Smooth muscle cell (in vitro differentiated cells): ENCODE measurements around the gene INTS11. TPM values are rescaled to one million over a fixed set of nuclear protein-coding genes. Genes with fewer than 3 reads are reported as not detected.

Source experiments
- DNase-seq: peaks from one replicate; lab custom pipeline; 2025; ENCODE audit not compliant: unreplicated experiment; lab: John Stamatoyannopoulos, UW
- H2AFZ ChIP-seq: fragments of 200-600 bp; sonication (generic); 2 replicates; pipeline ENCODE4 v1.6.0; 2016; ENCODE audit warnings: antibody characterized with exemption, low read depth, mild to moderate bottlenecking
- H3F3A ChIP-seq: fragments of 200-600 bp; sonication (generic); 2 replicates; pipeline ENCODE4 v1.6.0; 2017; ENCODE audit warnings: antibody characterized with exemption, low read depth
- H3K27ac ChIP-seq: fragments of 200-600 bp; sonication (generic); 2 replicates; pipeline ENCODE4 v1.5.1; 2016; ENCODE audit warnings: low read depth, mild to moderate bottlenecking
- H3K27me3 ChIP-seq: fragments of 200-600 bp; sonication (generic); 2 replicates; pipeline ENCODE4 v1.6.1; 2016; ENCODE audit warnings: low read depth, mild to moderate bottlenecking
- H3K36me3 ChIP-seq: fragments of 200-600 bp; sonication (generic); 2 replicates; pipeline ENCODE4 v1.5.1; 2016; ENCODE audit warnings: low read depth
- H3K4me1 ChIP-seq: fragments of 200-600 bp; sonication (generic); 2 replicates; pipeline ENCODE4 v1.5.1; 2016; ENCODE audit warnings: low read depth
- H3K4me2 ChIP-seq: fragments of 200-600 bp; sonication (generic); 2 replicates; pipeline ENCODE4 v1.6.0; 2016; ENCODE audit warnings: mild to moderate bottlenecking
- H3K4me3 ChIP-seq: fragments of 200-600 bp; sonication (generic); 2 replicates; pipeline ENCODE4 v1.5.1; 2016; ENCODE audit warnings: mild to moderate bottlenecking
- H3K79me2 ChIP-seq: fragments of 200-600 bp; sonication (generic); 2 replicates; pipeline ENCODE4 v1.6.0; 2016; ENCODE audit warnings: low read depth, mild to moderate bottlenecking
- H3K9ac ChIP-seq: fragments of 200-600 bp; sonication (generic); 2 replicates; pipeline ENCODE4 v1.6.0; 2016; ENCODE audit warnings: low read depth
- H3K9me3 ChIP-seq: fragments of 200-600 bp; sonication (generic); replicated peaks from 2 replicates; pipeline ENCODE4 v1.5.1; 2016; ENCODE audit warnings: low read depth
- H4K20me1 ChIP-seq: fragments of 200-600 bp; sonication (generic); 2 replicates; pipeline ENCODE4 v1.6.0; 2016; ENCODE audit warnings: low read depth
- WGBS: methylation state at CpG from one replicate; pipeline ENCODE4 v1.1.7; 2016; ENCODE audit warnings: low lambda C conversion rate; 5-methylcytosine and 5-hydroxymethylcytosine counted together
- polyA plus RNA-seq: library from polyadenylated mRNA; unstranded; fragments of >200 nt; fragmentation: Nextera tagmentation; extraction: Ambion mirVana; gene quantifications from 2 replicates; pipeline ENCODE4 v1.2.1, GENCODE V29; 2016
- total RNA-seq: library from RNA; depleted of rRNA; stranded (reverse); fragments of >200 nt; gene quantifications from 2 replicates; pipeline ENCODE4 v1.2.3, GENCODE V29; 2014
- TF ChIP-seq, protein P1 (sequence below): fragments of 200-600 bp; sonication (generic); IDR thresholded peaks from 2 replicates; pipeline ENCODE4 v1.5.1; 2017; ENCODE audit warnings: borderline replicate concordance, mild to moderate bottlenecking, antibody characterized with exemption; ENCODE audit not compliant: insufficient read depth, poor library complexity, severe bottlenecking

Gene INTS11
- total and polyA plus RNA-seq, 2 experiments from 2014 or later: 48.5 to 63.1 TPM

DNA sequence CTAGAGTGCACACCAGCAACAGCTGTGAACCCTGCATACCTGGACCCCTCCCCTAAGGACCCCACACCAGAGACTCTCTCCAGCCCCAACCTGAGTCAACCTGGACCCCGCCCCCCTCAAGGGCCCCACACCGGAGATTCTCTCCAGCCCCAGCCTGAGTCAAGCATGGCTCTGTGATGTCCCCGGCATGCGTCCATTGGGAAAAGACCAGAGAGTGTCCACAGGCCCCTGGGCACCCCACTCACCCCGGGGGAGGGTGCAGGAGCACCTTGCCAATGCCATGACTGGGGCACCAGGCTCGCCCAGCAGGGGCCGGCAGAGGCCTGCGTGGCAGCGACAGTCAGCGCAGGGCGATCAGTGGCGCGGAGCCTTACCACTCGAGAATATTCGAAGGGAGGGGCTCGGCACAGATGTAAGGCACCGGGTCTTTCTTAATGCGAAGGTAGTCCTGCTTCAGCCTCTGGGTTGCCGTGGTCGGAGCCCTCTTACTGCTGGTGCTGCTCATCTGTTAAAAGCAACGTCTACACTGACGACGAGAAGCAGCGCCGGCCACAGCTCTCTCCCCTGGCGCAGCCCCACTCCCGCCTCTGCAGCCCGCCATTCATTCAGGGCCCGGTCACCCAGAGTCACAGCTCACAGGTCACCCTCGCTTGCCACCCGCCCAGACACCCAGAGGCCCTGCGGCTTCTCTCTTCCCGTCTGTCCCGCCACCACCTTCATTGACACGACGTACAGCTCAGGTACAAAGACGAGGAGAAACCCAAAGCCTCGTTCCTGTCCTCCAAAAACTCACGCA lies 56.8 kb downstream of the INTS11 start:
- no peak overlapping the region for H3K27ac ChIP-seq
- TF ChIP-seq, protein P1, sequence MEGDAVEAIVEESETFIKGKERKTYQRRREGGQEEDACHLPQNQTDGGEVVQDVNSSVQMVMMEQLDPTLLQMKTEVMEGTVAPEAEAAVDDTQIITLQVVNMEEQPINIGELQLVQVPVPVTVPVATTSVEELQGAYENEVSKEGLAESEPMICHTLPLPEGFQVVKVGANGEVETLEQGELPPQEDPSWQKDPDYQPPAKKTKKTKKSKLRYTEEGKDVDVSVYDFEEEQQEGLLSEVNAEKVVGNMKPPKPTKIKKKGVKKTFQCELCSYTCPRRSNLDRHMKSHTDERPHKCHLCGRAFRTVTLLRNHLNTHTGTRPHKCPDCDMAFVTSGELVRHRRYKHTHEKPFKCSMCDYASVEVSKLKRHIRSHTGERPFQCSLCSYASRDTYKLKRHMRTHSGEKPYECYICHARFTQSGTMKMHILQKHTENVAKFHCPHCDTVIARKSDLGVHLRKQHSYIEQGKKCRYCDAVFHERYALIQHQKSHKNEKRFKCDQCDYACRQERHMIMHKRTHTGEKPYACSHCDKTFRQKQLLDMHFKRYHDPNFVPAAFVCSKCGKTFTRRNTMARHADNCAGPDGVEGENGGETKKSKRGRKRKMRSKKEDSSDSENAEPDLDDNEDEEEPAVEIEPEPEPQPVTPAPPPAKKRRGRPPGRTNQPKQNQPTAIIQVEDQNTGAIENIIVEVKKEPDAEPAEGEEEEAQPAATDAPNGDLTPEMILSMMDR: no peak
- H3K4me1 ChIP-seq: peaks cover 11% of the 10 kb centered on the region
- no peaks in the 10 kb centered on the region for H3K27me3 ChIP-seq
- no peak overlapping the region for H2AFZ ChIP-seq
- H3K4me2 ChIP-seq: no peak overlapping the region
- no peak for DNase-seq
- peaks cover 70% of the 10 kb centered on the region for H4K20me1 ChIP-seq
- peaks cover 8% of the 10 kb centered on the region for H3F3A ChIP-seq
- no peak overlapping the region for H3K9ac ChIP-seq
- H3K79me2 ChIP-seq: peaks cover 80% of the 10 kb centered on the region
- H3K9me3 ChIP-seq: no peaks in the 10 kb centered on the region
- 98% methylated on average over 39 of the region's 39 CpGs for WGBS
- no peak overlapping the region for H3K4me3 ChIP-seq
- H3K36me3 ChIP-seq: no peaks in the 10 kb centered on the region

- whole genome bisulfite sequencing: 47% methylated on average over 10 of the region's 10 CpGs
- Histone ChIP-seq H3K9me3 (no peaks in the 10 kb centered on the region), H3K27me3 (no peaks in the 10 kb centered on the region), H3K79me2 (peaks cover 63% of the 10 kb centered on the region), H2AFZ (no peak overlapping the region), H3K36me3 (no peaks in the 10 kb centered on the region), H3K4me2 (peak overlapping the region; percentile 52), H3K27ac (peak overlapping the region; percentile 95), H3F3A (peaks cover 8% of the 10 kb centered on the region), H3K9ac (peak overlapping the region; percentile 85), H3K4me3 (no peak overlapping the region), H4K20me1 (peaks cover 67% of the 10 kb centered on the region), H3K4me1 (no peaks in the 10 kb centered on the region)
- DNase-seq: peak; percentile 13
- TF ChIP-seq, protein P1: peak; percentile 25
Observed at GRCh38 chr1:1264868-1265272, 59.6 kb downstream of the INTS11 start.

- Histone ChIP-seq H2AFZ (no peak overlapping the region), H3F3A (peaks cover 8% of the 10 kb centered on the region), H3K27me3 (no peaks in the 10 kb centered on the region), H3K4me3 (no peak overlapping the region), H3K9me3 (no peaks in the 10 kb centered on the region), H3K4me2 (peak overlapping the region; percentile 27), H4K20me1 (peaks cover 68% of the 10 kb centered on the region), H3K79me2 (peaks cover 56% of the 10 kb centered on the region), H3K36me3 (no peaks in the 10 kb centered on the region), H3K4me1 (no peaks in the 10 kb centered on the region), H3K9ac (peak overlapping the region; percentile 56), H3K27ac (peak overlapping the region; percentile 95)
- TF ChIP-seq, protein P1: no peak
- 76% methylated on average over 9 of the region's 9 CpGs for WGBS
- no peak for DNase-seq
Observed at GRCh38 chr1:1264026-1264425, 60.4 kb downstream of the INTS11 start.
